IMR-90 (cell line): Measurements from ENCODE around the gene PRAC1. TPM values are rescaled to one million over a fixed set of nuclear protein-coding genes. Genes with fewer than 3 reads are reported as not detected.

Source experiments
- ATAC-seq: fragments of 200-7000 bp; cut with Tn5 transposase; 2 replicates; pipeline ENCODE4 v1.9.1; 2020; ENCODE audit warnings: low read depth, mild to moderate bottlenecking, moderate library complexity
- BruUV-seq: library from RNA; stranded (reverse); fragments of 400-500 nt; replicated peaks from 2 replicates; lab custom pipeline; 2021; lab: Mats Ljungman, UMichigan
- CTCF ChIA-PET: fragments of 300-600 bp; formaldehyde crosslinking; extraction: SDS; loops from one replicate; lab custom pipeline; 2021; ENCODE audit warnings: antibody characterized with exemption; lab: Yijun Ruan, JAX
- POLR2A ChIA-PET: fragments of 300-600 bp; sonication (Branson Sonifier 250); formaldehyde crosslinking; loops from one replicate; lab custom pipeline; 2022; ENCODE audit warnings: antibody characterized with exemption; ENCODE audit not compliant: unreplicated experiment; lab: Charles Lee
- DNase-seq: peaks from one replicate; pipeline ENCODE4 v3.0.0; 2013
- H2AFZ ChIP-seq: replicated peaks from 2 replicates; pipeline ENCODE3; 2013; ENCODE audit warnings: low read length, mild to moderate bottlenecking; ENCODE audit not compliant: poor library complexity
- H2AK5ac ChIP-seq: 2 replicates; pipeline ENCODE4 v1.6.1; 2013; ENCODE audit warnings: low read depth, low read length, inconsistent platforms
- H2AK9ac ChIP-seq: replicated peaks from 2 replicates; pipeline ENCODE3; 2013; ENCODE audit warnings: mild to moderate bottlenecking, low read depth, low read length, moderate library complexity; ENCODE audit not compliant: poor library complexity
- H2BK120ac ChIP-seq: 2 replicates; pipeline ENCODE4 v1.6.1; 2013; ENCODE audit warnings: low read depth, low read length, inconsistent platforms
- H2BK15ac ChIP-seq: 3 replicates; pipeline ENCODE4 v1.6.1; 2013; ENCODE audit warnings: low read depth, low read length, inconsistent platforms
- H2BK20ac ChIP-seq: 2 replicates; pipeline ENCODE4 v1.6.1; 2013; ENCODE audit warnings: low read depth, mild to moderate bottlenecking, inconsistent platforms, low read length, moderate library complexity
- H2BK5ac ChIP-seq: 2 replicates; pipeline ENCODE4 v1.6.1; 2013; ENCODE audit warnings: mild to moderate bottlenecking, low read depth, low read length, inconsistent platforms; ENCODE audit not compliant: poor library complexity, severe bottlenecking
- H3K14ac ChIP-seq: replicated peaks from 2 replicates; pipeline ENCODE4 v1.6.1; 2013; ENCODE audit warnings: low read depth, low read length, inconsistent platforms
- H3K18ac ChIP-seq: 2 replicates; pipeline ENCODE4 v1.6.1; 2013; ENCODE audit warnings: low read depth, low read length, control low read depth
- H3K23ac ChIP-seq: 2 replicates; pipeline ENCODE4 v1.6.1; 2013; ENCODE audit warnings: low read depth, low read length, inconsistent platforms
- H3K27ac ChIP-seq: 2 replicates; pipeline ENCODE4 v1.5.1; 2013; ENCODE audit warnings: mild to moderate bottlenecking, control low read depth, low read length; ENCODE audit not compliant: insufficient read depth
- H3K27me3 ChIP-seq: 2 replicates; pipeline ENCODE4 v1.6.1; 2013; ENCODE audit warnings: low read length; ENCODE audit not compliant: control insufficient read depth, insufficient read depth
- H3K36me3 ChIP-seq: 2 replicates; pipeline ENCODE4 v1.6.1; 2013; ENCODE audit warnings: low read length, mixed read lengths; ENCODE audit not compliant: control insufficient read depth, insufficient read depth
- H3K4ac ChIP-seq: 2 replicates; pipeline ENCODE4 v1.6.1; 2013; ENCODE audit warnings: low read depth, low read length, inconsistent platforms
- H3K4me1 ChIP-seq: 2 replicates; pipeline ENCODE4 v1.6.1; 2013; ENCODE audit warnings: low read length, mixed read lengths; ENCODE audit not compliant: control insufficient read depth, insufficient read depth
- H3K4me2 ChIP-seq: 2 replicates; pipeline ENCODE4 v1.6.1; 2013; ENCODE audit warnings: low read depth, mild to moderate bottlenecking, control low read depth, low read length, moderate library complexity
- H3K4me3 ChIP-seq: 2 replicates; pipeline ENCODE4 v1.5.1; 2013; ENCODE audit warnings: low read depth, mild to moderate bottlenecking, control low read depth, low read length, moderate library complexity; ENCODE audit not compliant: insufficient read depth
- H3K56ac ChIP-seq: 2 replicates; pipeline ENCODE4 v1.6.1; 2013; ENCODE audit warnings: low read length, inconsistent platforms; ENCODE audit not compliant: insufficient read depth; ENCODE audit errors: extremely low read depth
- H3K79me1 ChIP-seq, 2 experiments: 2 replicates each; pipeline ENCODE4 v1.6.1; 2013; ENCODE audit warnings: low read length in 2 of 2, inconsistent platforms in 1 of 2, low read depth in 1 of 2
- H3K9ac ChIP-seq: 2 replicates; pipeline ENCODE4 v1.6.1; 2013; ENCODE audit warnings: low read depth, low read length, control low read depth
- H3K9me1 ChIP-seq: 2 replicates; pipeline ENCODE4 v1.6.1; 2013; ENCODE audit warnings: low read length, inconsistent platforms; ENCODE audit not compliant: insufficient read depth
- H3K9me3 ChIP-seq: 2 replicates; pipeline ENCODE4 v1.6.1; 2013; ENCODE audit warnings: low read length; ENCODE audit not compliant: control insufficient read depth, insufficient read depth
- H4K20me1 ChIP-seq: 2 replicates; pipeline ENCODE4 v1.6.1; 2013; ENCODE audit warnings: low read length, inconsistent platforms; ENCODE audit not compliant: insufficient read depth
- H4K5ac ChIP-seq: 2 replicates; pipeline ENCODE4 v1.6.1; 2013; ENCODE audit warnings: mild to moderate bottlenecking, low read depth, low read length, control low read depth
- H4K8ac ChIP-seq, 2 experiments: 2 replicates each; pipeline ENCODE4 v1.6.1; 2013; ENCODE audit warnings: low read depth in 2 of 2, low read length in 2 of 2, control low read depth in 1 of 2, inconsistent platforms in 1 of 2
- H4K91ac ChIP-seq: 2 replicates; pipeline ENCODE4 v1.6.1; 2013; ENCODE audit warnings: low read depth, low read length, inconsistent platforms; ENCODE audit not compliant: insufficient read depth
- NFE2L2 ChIP-seq: fragments of 150-350 bp; IDR thresholded peaks from 2 replicates; pipeline ENCODE4 v1.6.1; 2016; ENCODE audit warnings: low read depth, mild to moderate bottlenecking, low read length
- RAD21 ChIP-seq: IDR thresholded peaks from 2 replicates; pipeline ENCODE4 v1.6.1; 2012; ENCODE audit warnings: low read length, improper control_type of control experiment
- SMC3 ChIP-seq: fragments of 150-350 bp; IDR thresholded peaks from 2 replicates; pipeline ENCODE4 v1.6.1; 2016; ENCODE audit warnings: low read depth, mild to moderate bottlenecking, antibody characterized with exemption, low read length, moderate library complexity
- WGBS, 2 experiments: methylation state at CpG; one replicate each; pipeline versions ENCODE4 v1.1.5 to v1.1.7; 2013; ENCODE audit warnings: missing lambda C conversion rate in 2 of 2; ENCODE audit not compliant: insufficient read length in 1 of 2; ENCODE audit errors: extremely low coverage in 2 of 2; 5-methylcytosine and 5-hydroxymethylcytosine counted together
- dilution Hi-C: fragments of 300-500 bp; cut with HindIII; formaldehyde crosslinking; loops from one replicate; pipeline ENCODE4 v1.14.3; 2018; ENCODE audit warnings: low sequenced_read_pairs; ENCODE audit not compliant: unreplicated experiment
- in situ Hi-C: fragments of 300-500 bp; cut with MboI; formaldehyde crosslinking; loops from 3 replicates; pipeline ENCODE4 v1.14.3; 2019; ENCODE audit warnings: low sequenced_read_pairs, inconsistent platforms, mixed read lengths
- intact Hi-C: fragments of 100-400 bp; cut with micrococcal nuclease; formaldehyde crosslinking; loops from 2 replicates; pipeline ENCODE4 v1.10.0; 2022
- polyA plus RNA-seq, 3 experiments: library from polyadenylated mRNA; depleted of rRNA; stranded (reverse); fragments of >200 nt; gene quantifications; 2 replicates each; pipeline ENCODE4 v1.2.3, GENCODE V29; 2012; ENCODE audit warnings: low replicate concordance in 1 of 3
- total RNA-seq: library from RNA; depleted of rRNA; stranded (reverse); fragments of >200 nt; gene quantifications from 2 replicates; pipeline ENCODE4 v1.2.3, GENCODE V29; 2012

PRAC1 gene
- total and polyA plus RNA-seq, 2 of the 4 experiments (the other 2 are of a cell fraction): not detected

- TF ChIP-seq NFE2L2 (no peak), RAD21 (no peak), SMC3 (no peak)
- H3K27me3 ChIP-seq: peaks cover 95% of the 10 kb centered on the region
Measured at GRCh38 chr17:48725004-48725287, 2.6 kb upstream of the PRAC1 start.

More at GRCh38 chr17:48725004-48725287, 2.6 kb upstream of the PRAC1 start:
- no CpG with 5 or more reads among the region's 16 CpGs for WGBS, 2 experiments
- Histone ChIP-seq H3K4ac (no peak overlapping the region), H4K8ac (no peak overlapping the region), H3K79me1 (no peaks in the 10 kb centered on the region), H3K9me1 (no peaks in the 10 kb centered on the region), H3K4me3 (no peak overlapping the region), H3K4me2 (peak overlapping the region; percentile 50; the same call in 1 of the 2 replicates), H2AFZ (no peak overlapping the region), H4K91ac (no peak overlapping the region), H2AK5ac (no peak overlapping the region), H3K9me3 (peaks cover 8% of the 10 kb centered on the region; the same call in 1 of the 2 replicates), H3K4me1 (no peaks in the 10 kb centered on the region), H2AK9ac (no peak overlapping the region), H2BK20ac (no peak overlapping the region), H3K23ac (no peak overlapping the region), H2BK15ac (no peak overlapping the region), H2BK120ac (no peak overlapping the region), H4K20me1 (0 out of 2 replicates have a peak, but pooled peaks cover 19% of the 10 kb centered on the region), H3K27ac (no peak overlapping the region), H2BK5ac (no peak overlapping the region), H3K9ac (no peak overlapping the region), H3K56ac (no peak overlapping the region), H4K5ac (no peak overlapping the region), H3K18ac (no peak overlapping the region), H3K36me3 (no peaks in the 10 kb centered on the region), H3K14ac (no peak overlapping the region)
- no TSS peak for BruUV-seq
- ChIA-PET POLR2A (no interaction called here), CTCF (interaction anchor here (0.5 to 1.9 kb wide), 5 partner anchors 11 to 154 kb away, joined by 4 to 8 read pairs (median 7); no protein-coding TSS in a partner anchor)
- intact Hi-C loops (loop anchor here (10.0 kb wide), 1 partner anchor 310 kb away; no protein-coding TSS in a partner anchor), in situ Hi-C loops (loop anchor here (5.0 to 10.0 kb wide), 3 partner anchors 77 to 310 kb away; no protein-coding TSS in a partner anchor), dilution Hi-C loops (no loop called here)
- ATAC-seq (peak; percentile 25; the same call in 1 of the 2 replicates), DNase-seq (no peak)
